T-helper 2 cell treated with Interferon-gamma antibody and Interleukin-4, amounts not matched to agents 100 ng/mL and 5 ng/mL, for 36 hours (primary cell): ENCODE measurements around the gene ABAT. TPM values are rescaled to one million over a fixed set of nuclear protein-coding genes. Genes with fewer than 3 reads are reported as not detected.

Source experiments
- intact Hi-C: fragments of 100-400 bp; cut with micrococcal nuclease; formaldehyde crosslinking; loops from one replicate; pipeline ENCODE4 v1.15.1; 2023
- total RNA-seq: library from RNA; stranded (reverse); gene quantifications from 2 replicates; pipeline ENCODE4 v1.2.3, GENCODE V29; 2022

The ABAT gene
- 8.5 and 9.4 TPM in 2 replicates for total RNA-seq

- intact Hi-C loops, result loop anchor here (1.0 to 5.0 kb wide), 4 partner anchors 123 to 416 kb away; partner anchors contain the start of genes HAPSTR1, PMM2, TMEM186 and USP7
Measured at GRCh38 chr16:8674413-8675022, at the start of gene ABAT. ABAT (plus strand) TSS chr16:8674617; CDS start chr16:8735740, 61,123 bp downstream.

- intact Hi-C loops, result no loop called here
Measured at GRCh38 chr16:8625491-8626087, 48.8 kb upstream of the ABAT start.

GRCh38 chr16:8626946-8627345, 47.5 kb upstream of the ABAT start:
- intact Hi-C loops, result no loop called here

- intact Hi-C loops, result no loop called here
Measured at GRCh38 chr16:8627456-8627855, 47.0 kb upstream of the ABAT start.

GRCh38 chr16:8628981-8629725, 45.3 kb upstream of the ABAT start:
- intact Hi-C loops, result no loop called here

- intact Hi-C loops, result no loop called here
Measured at GRCh38 chr16:8630255-8630953, 44.0 kb upstream of the ABAT start.

- intact Hi-C loops, result no loop called here
Measured at GRCh38 chr16:8631373-8631772, 43.0 kb upstream of the ABAT start.

- intact Hi-C loops, result no loop called here
Measured at GRCh38 chr16:8631818-8632465, 42.5 kb upstream of the ABAT start.

GRCh38 chr16:8632675-8633182, 41.7 kb upstream of the ABAT start:
- intact Hi-C loops, result no loop called here

- intact Hi-C loops, result no loop called here
Measured at GRCh38 chr16:8634991-8635736, 39.3 kb upstream of the ABAT start.

GRCh38 chr16:8639694-8640093, 34.7 kb upstream of the ABAT start:
- intact Hi-C loops, result no loop called here

- intact Hi-C loops, result no loop called here
Measured at GRCh38 chr16:8641671-8642070, 32.7 kb upstream of the ABAT start.

GRCh38 chr16:8642146-8642545, 32.3 kb upstream of the ABAT start:
- intact Hi-C loops, result no loop called here

- intact Hi-C loops, result loop anchor here (1.0 kb wide), 1 partner anchor 77 kb away; no protein-coding TSS in a partner anchor
Measured at GRCh38 chr16:8644211-8645140, 29.9 kb upstream of the ABAT start.

- intact Hi-C loops, result loop anchor here (1.0 kb wide), 1 partner anchor 78 kb away; no protein-coding TSS in a partner anchor
Measured at GRCh38 chr16:8645141-8645521, 29.3 kb upstream of the ABAT start.

- intact Hi-C loops, result loop anchor here (1.0 kb wide), 1 partner anchor 79 kb away; no protein-coding TSS in a partner anchor
Measured at GRCh38 chr16:8645831-8646230, 28.6 kb upstream of the ABAT start.

GRCh38 chr16:8646326-8647053, 27.9 kb upstream of the ABAT start:
- intact Hi-C loops, result no loop called here

GRCh38 chr16:8647721-8648318, 26.6 kb upstream of the ABAT start:
- intact Hi-C loops, result no loop called here
